Astrocyte (in vitro differentiated cells and primary cell): ENCODE data around the gene CXCL8.

ENCODE experiments used
- EZH2 ChIP-seq: IDR thresholded peaks from 2 replicates; pipeline ENCODE4 v1.6.1; 2012; ENCODE audit warnings: mild to moderate bottlenecking, low read length, inconsistent platforms; ENCODE audit not compliant: insufficient read depth
- TF ChIP-seq, protein P1 (sequence below): IDR thresholded peaks from 2 replicates; pipeline ENCODE4 v1.5.1; 2011; ENCODE audit warnings: low read depth, mild to moderate bottlenecking, inconsistent platforms, low read length, moderate library complexity; ENCODE audit not compliant: insufficient read depth

DNA sequence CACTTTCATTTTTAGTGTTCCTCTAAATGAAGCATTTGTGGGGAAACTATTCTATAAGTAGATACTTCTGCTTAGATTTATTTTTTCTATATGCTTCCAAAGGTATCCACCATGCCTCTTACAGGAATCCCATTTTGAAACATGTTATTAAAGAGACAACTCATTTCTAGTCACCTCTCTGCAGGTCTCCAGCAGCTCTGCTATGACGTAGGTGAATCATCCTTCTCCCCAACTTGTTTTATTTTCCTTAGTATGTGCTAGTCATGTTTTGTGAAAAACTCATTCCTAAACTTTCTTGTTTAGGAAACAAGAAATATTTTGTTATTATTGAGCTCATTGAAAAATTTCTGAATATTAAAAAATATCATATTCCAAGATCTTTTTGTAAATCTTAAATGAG lies 12.8 kb downstream of the CXCL8 start:
- TF ChIP-seq, protein P1, sequence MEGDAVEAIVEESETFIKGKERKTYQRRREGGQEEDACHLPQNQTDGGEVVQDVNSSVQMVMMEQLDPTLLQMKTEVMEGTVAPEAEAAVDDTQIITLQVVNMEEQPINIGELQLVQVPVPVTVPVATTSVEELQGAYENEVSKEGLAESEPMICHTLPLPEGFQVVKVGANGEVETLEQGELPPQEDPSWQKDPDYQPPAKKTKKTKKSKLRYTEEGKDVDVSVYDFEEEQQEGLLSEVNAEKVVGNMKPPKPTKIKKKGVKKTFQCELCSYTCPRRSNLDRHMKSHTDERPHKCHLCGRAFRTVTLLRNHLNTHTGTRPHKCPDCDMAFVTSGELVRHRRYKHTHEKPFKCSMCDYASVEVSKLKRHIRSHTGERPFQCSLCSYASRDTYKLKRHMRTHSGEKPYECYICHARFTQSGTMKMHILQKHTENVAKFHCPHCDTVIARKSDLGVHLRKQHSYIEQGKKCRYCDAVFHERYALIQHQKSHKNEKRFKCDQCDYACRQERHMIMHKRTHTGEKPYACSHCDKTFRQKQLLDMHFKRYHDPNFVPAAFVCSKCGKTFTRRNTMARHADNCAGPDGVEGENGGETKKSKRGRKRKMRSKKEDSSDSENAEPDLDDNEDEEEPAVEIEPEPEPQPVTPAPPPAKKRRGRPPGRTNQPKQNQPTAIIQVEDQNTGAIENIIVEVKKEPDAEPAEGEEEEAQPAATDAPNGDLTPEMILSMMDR: no peak
- no peak for TF ChIP-seq EZH2
